H1 (cell line): ENCODE data around the gene SND1.

Source experiments
- CTCF ChIP-seq, 3 experiments: IDR thresholded peaks; 1 replicate in 2 of 3; 2 replicates in 1 of 3; pipeline versions ENCODE4 v1.5.1 to v1.6.1; 2011; ENCODE audit warnings: low read length in 3 of 3, mild to moderate bottlenecking in 3 of 3, inconsistent platforms in 2 of 3, low read depth in 1 of 3, moderate library complexity in 1 of 3; ENCODE audit not compliant: insufficient read depth in 1 of 3; ENCODE audit errors: control extremely low read depth in 1 of 3
- EP300 ChIP-seq, 2 experiments: IDR thresholded peaks; 1 replicate in 1 of 2; 2 replicates in 1 of 2; pipeline ENCODE4 v1.6.1; 2011 to 2012; ENCODE audit warnings: low read depth in 2 of 2, low read length in 2 of 2, mild to moderate bottlenecking in 2 of 2, borderline replicate concordance in 1 of 2, inconsistent platforms in 1 of 2, moderate library complexity in 1 of 2
- JUN ChIP-seq: IDR thresholded peaks from 2 replicates; pipeline ENCODE4 v1.6.1; 2011; ENCODE audit warnings: low read depth, mild to moderate bottlenecking, improper control_type of control experiment, low read length
- NRF1 ChIP-seq: IDR thresholded peaks from 2 replicates; pipeline ENCODE4 v1.6.1; 2011; ENCODE audit warnings: mild to moderate bottlenecking, low read depth, low read length, improper control_type of control experiment
- POLR2AphosphoS5 ChIP-seq: IDR thresholded peaks from 2 replicates; pipeline ENCODE4 v1.6.1; 2011; ENCODE audit warnings: low read depth, low read length
- RAD21 ChIP-seq, 2 experiments: IDR thresholded peaks in 1 of 2; conservative IDR thresholded peaks in 1 of 2; 2 replicates each; pipeline ENCODE4 v1.6.1; 2011; ENCODE audit warnings: low read depth in 2 of 2, low read length in 2 of 2, improper control_type of control experiment in 1 of 2, inconsistent platforms in 1 of 2, mild to moderate bottlenecking in 1 of 2, moderate library complexity in 1 of 2
- RNF2 ChIP-seq: fragments of 200-900, 300-1000 bp; sonication (generic); IDR thresholded peaks from 2 replicates; pipeline ENCODE4 v1.7.1; 2016; ENCODE audit warnings: borderline replicate concordance, low read depth, mild to moderate bottlenecking, antibody characterized with exemption, low read length; ENCODE audit not compliant: poor library complexity, severe bottlenecking; ENCODE audit errors: missing control alignments
- SP1 ChIP-seq: IDR thresholded peaks from 2 replicates; pipeline ENCODE4 v1.6.1; 2011; ENCODE audit warnings: low read depth, low read length
- ZNF274 ChIP-seq: IDR thresholded peaks from 2 replicates; pipeline ENCODE4 v1.7.0; 2012; ENCODE audit warnings: low read length, borderline replicate concordance; ENCODE audit errors: extremely low read depth

GRCh38 chr7:127927348-127927696, 275.3 kb downstream of the SND1 start:
- TF ChIP-seq POLR2AphosphoS5 (no peak), JUN (no peak), SP1 (no peak), CTCF (IDR thresholded peaks at IDR 0.05; ENCODE audit: control extremely low read depth in 1 of 3, insufficient read depth in 1 of 3, low read depth in 1 of 3, low read length in 3 of 3) (no peak), EP300 (IDR thresholded peaks at IDR 0.05; ENCODE audit: borderline replicate concordance in 1 of 2, low read depth in 2 of 2, low read length in 2 of 2) (no peak), NRF1 (no peak), ZNF274 (no peak), RNF2 (no peak), RAD21 (IDR thresholded peaks at IDR 0.05 in 1 of 2, conservative IDR thresholded peaks at IDR 0.05 in 1 of 2; ENCODE audit: low read depth in 2 of 2, low read length in 2 of 2) (no peak)
